NB4 (cell line): ENCODE results near the gene RHBDF2.

ENCODE experiments used
- DNase-seq: peaks from one replicate; pipeline ENCODE4 v3.0.0; 2010; ENCODE audit warnings: low read depth
- H3K4me3 ChIP-seq: one replicate; pipeline ENCODE4 v1.5.1; 2011; ENCODE audit warnings: mild to moderate bottlenecking, low read depth, low read length, moderate library complexity
- CTCF ChIP-seq: IDR thresholded peaks from one replicate; pipeline ENCODE4 v1.5.1; 2012; ENCODE audit warnings: low read depth, low read length
- MAX ChIP-seq: IDR thresholded peaks from 2 replicates; pipeline ENCODE4 v1.6.1; 2011; ENCODE audit warnings: low read depth, low read length
- MYC ChIP-seq: IDR thresholded peaks from 2 replicates; pipeline ENCODE4 v1.6.1; 2011; ENCODE audit warnings: low read depth, low read length
- POLR2A ChIP-seq: IDR thresholded peaks from 2 replicates; pipeline ENCODE4 v1.6.1; 2011; ENCODE audit warnings: mild to moderate bottlenecking; ENCODE audit not compliant: insufficient read length; ENCODE audit errors: extremely low read depth

RHBDF2 gene

GRCh38 chr17:76446449-76447231 is 54.6 kb downstream of the RHBDF2 start:
- TF ChIP-seq POLR2A (no peak), MYC (no peak), MAX (no peak), CTCF (no peak)
- no peak overlapping the region for H3K4me3 ChIP-seq

GRCh38 chr17:76445697-76446448 is 55.4 kb downstream of the RHBDF2 start:
- DNase-seq: no peak
- TF ChIP-seq CTCF: no peak
- no peak for TF ChIP-seq POLR2A
- TF ChIP-seq MYC: no peak
- no peak for TF ChIP-seq MAX
- no peak overlapping the region for H3K4me3 ChIP-seq

More at GRCh38 chr17:76446449-76447231, 54.6 kb downstream of the RHBDF2 start:
- peak; percentile 20 for DNase-seq

GRCh38 chr17:76444518-76445311 is 56.5 kb downstream of the RHBDF2 start:
- H3K4me3 ChIP-seq: no peak overlapping the region
- TF ChIP-seq MYC: no peak
- no peak for DNase-seq

GRCh38 chr17:76442341-76443338 is 58.6 kb downstream of the RHBDF2 start:
- H3K4me3 ChIP-seq: no peak overlapping the region
- TF ChIP-seq MYC: no peak
- TF ChIP-seq POLR2A: no peak
- TF ChIP-seq MAX: no peak
- TF ChIP-seq CTCF: no peak
- DNase-seq: peak; percentile 52

GRCh38 chr17:76441686-76442340 is 59.4 kb downstream of the RHBDF2 start:
- no peak overlapping the region for H3K4me3 ChIP-seq

More at GRCh38 chr17:76441686-76442340, 59.4 kb downstream of the RHBDF2 start:
- TF ChIP-seq POLR2A (no peak), CTCF (no peak), MYC (no peak), MAX (no peak)
- DNase-seq: no peak
